Activated naive CD4-positive, alpha-beta T cell treated with anti-CD3 and anti-CD28 coated beads, Interleukin-2, amount 50 U/mL, for 72 hours (primary cell): Measurements from ENCODE around the gene FRMD5. TPM values are rescaled to one million over a fixed set of nuclear protein-coding genes. Genes with fewer than 3 reads are reported as not detected.

ENCODE experiments used
- ATAC-seq, 2 donors: fragments of 150-1000 bp; cut with Tn5 transposase; 2 replicates each; pipeline ENCODE4 v1.10.0; 2021; ENCODE audit warnings: mild to moderate bottlenecking in 2 of 2, moderate library complexity in 2 of 2
- DNase-seq, 2 donors: peaks; one replicate each; pipeline ENCODE4 v3.0.0; 2021 to 2022; ENCODE audit warnings: low spot score in 2 of 2
- H3K27ac Mint-ChIP-seq, 2 donors: one replicate each; pipeline ENCODE4 v1.8.0; 2022; ENCODE audit warnings: mild to moderate bottlenecking in 2 of 2, mixed read lengths in 2 of 2
- H3K36me3 Mint-ChIP-seq, 2 donors: one replicate each; pipeline ENCODE4 v1.8.0; 2022; ENCODE audit warnings: mixed read lengths in 2 of 2
- H3K9me3 Mint-ChIP-seq, 2 donors: one replicate each; pipeline ENCODE4 v1.8.0; 2022; ENCODE audit warnings: mixed read lengths in 2 of 2
- total RNA-seq, 2 donors: library from RNA; stranded (reverse); gene quantifications; one replicate each; pipeline ENCODE4 v1.2.3, GENCODE V29; 2022

Gene FRMD5
- total RNA-seq, 2 donors from 2014 or later = 0.93 to 2.8 TPM

GRCh38 chr15:43941555-43941954 is 253.5 kb downstream of the FRMD5 start:
- no peak overlapping the region for H3K27ac Mint-ChIP-seq
- no peaks in the 10 kb centered on the region for H3K9me3 Mint-ChIP-seq
- no peaks in the 10 kb centered on the region for H3K36me3 Mint-ChIP-seq
- ATAC-seq (no peak), DNase-seq (no peak)

- DNase-seq (no peak), ATAC-seq (no peak)
- Mint-ChIP-seq H3K27ac (no peak overlapping the region), H3K9me3 (no peaks in the 10 kb centered on the region), H3K36me3 (no peaks in the 10 kb centered on the region)
Observed at GRCh38 chr15:43941071-43941470, 254.0 kb downstream of the FRMD5 start.

GRCh38 chr15:43939070-43939469 is 256.0 kb downstream of the FRMD5 start:
- Mint-ChIP-seq H3K27ac (no peak overlapping the region), H3K9me3 (no peaks in the 10 kb centered on the region), H3K36me3 (no peaks in the 10 kb centered on the region)
- DNase-seq (peak in 1 of 2 donors; percentile 30), ATAC-seq (no peak)

- Mint-ChIP-seq H3K9me3 (no peaks in the 10 kb centered on the region), H3K27ac (no peak overlapping the region), H3K36me3 (no peaks in the 10 kb centered on the region)
- ATAC-seq = no peak
- no peak for DNase-seq
Observed at GRCh38 chr15:43934480-43934879, 260.6 kb downstream of the FRMD5 start.

- DNase-seq (no peak), ATAC-seq (no peak)
- Mint-ChIP-seq H3K9me3 (no peaks in the 10 kb centered on the region), H3K27ac (no peak overlapping the region), H3K36me3 (no peaks in the 10 kb centered on the region)
Observed at GRCh38 chr15:43932907-43933306, 262.2 kb downstream of the FRMD5 start.

GRCh38 chr15:43931790-43932435 is 263.2 kb downstream of the FRMD5 start:
- Mint-ChIP-seq H3K27ac (no peak overlapping the region), H3K9me3 (no peaks in the 10 kb centered on the region), H3K36me3 (no peaks in the 10 kb centered on the region)
- ATAC-seq (no peak), DNase-seq (no peak)

- no peaks in the 10 kb centered on the region for H3K36me3 Mint-ChIP-seq
- no peaks in the 10 kb centered on the region for H3K9me3 Mint-ChIP-seq
- DNase-seq (no peak), ATAC-seq (no peak)
- H3K27ac Mint-ChIP-seq = no peak overlapping the region
Observed at GRCh38 chr15:43931119-43931518, 264.0 kb downstream of the FRMD5 start.

GRCh38 chr15:43930556-43930955 is 264.5 kb downstream of the FRMD5 start:
- no peaks in the 10 kb centered on the region for H3K36me3 Mint-ChIP-seq
- H3K9me3 Mint-ChIP-seq = no peaks in the 10 kb centered on the region
- no peak overlapping the region for H3K27ac Mint-ChIP-seq
- DNase-seq = no peak
- no peak for ATAC-seq

GRCh38 chr15:43930079-43930478 is 265.0 kb downstream of the FRMD5 start:
- no peak overlapping the region for H3K27ac Mint-ChIP-seq
- DNase-seq (no peak), ATAC-seq (no peak)
- H3K9me3 Mint-ChIP-seq = no peaks in the 10 kb centered on the region
- no peaks in the 10 kb centered on the region for H3K36me3 Mint-ChIP-seq

- no peak overlapping the region for H3K27ac Mint-ChIP-seq
- H3K36me3 Mint-ChIP-seq = no peaks in the 10 kb centered on the region
- ATAC-seq (no peak), DNase-seq (no peak)
- no peaks in the 10 kb centered on the region for H3K9me3 Mint-ChIP-seq
Observed at GRCh38 chr15:43928152-43928551, 266.9 kb downstream of the FRMD5 start.

- DNase-seq (no peak), ATAC-seq (peak in 1 of 2 donors; percentile 53)
- Mint-ChIP-seq H3K9me3 (no peaks in the 10 kb centered on the region), H3K27ac (no peak overlapping the region), H3K36me3 (no peaks in the 10 kb centered on the region)
Observed at GRCh38 chr15:43927203-43927602, 267.9 kb downstream of the FRMD5 start.

- no peak overlapping the region for H3K27ac Mint-ChIP-seq
- no peaks in the 10 kb centered on the region for H3K9me3 Mint-ChIP-seq
- DNase-seq = no peak
- H3K36me3 Mint-ChIP-seq = no peaks in the 10 kb centered on the region
- ATAC-seq = no peak
Observed at GRCh38 chr15:43923553-43923952, 271.5 kb downstream of the FRMD5 start.

GRCh38 chr15:43922021-43922420 is 273.1 kb downstream of the FRMD5 start:
- ATAC-seq (no peak), DNase-seq (no peak)
- H3K36me3 Mint-ChIP-seq = no peaks in the 10 kb centered on the region
- no peaks in the 10 kb centered on the region for H3K9me3 Mint-ChIP-seq
- H3K27ac Mint-ChIP-seq = no peak overlapping the region

- Mint-ChIP-seq H3K27ac (no peak overlapping the region), H3K36me3 (no peaks in the 10 kb centered on the region), H3K9me3 (no peaks in the 10 kb centered on the region)
- ATAC-seq (no peak), DNase-seq (no peak)
Observed at GRCh38 chr15:43920815-43921214, 274.3 kb downstream of the FRMD5 start.

GRCh38 chr15:43920254-43920600 is 274.8 kb downstream of the FRMD5 start:
- no peak overlapping the region for H3K27ac Mint-ChIP-seq
- no peak for ATAC-seq
- no peaks in the 10 kb centered on the region for H3K36me3 Mint-ChIP-seq

GRCh38 chr15:43919540-43920253 is 275.4 kb downstream of the FRMD5 start:
- ATAC-seq = no peak
- H3K36me3 Mint-ChIP-seq = no peaks in the 10 kb centered on the region
- no peak overlapping the region for H3K27ac Mint-ChIP-seq
- H3K9me3 Mint-ChIP-seq = no peaks in the 10 kb centered on the region
- no peak for DNase-seq

More at GRCh38 chr15:43920254-43920600, 274.8 kb downstream of the FRMD5 start:
- H3K9me3 Mint-ChIP-seq = no peaks in the 10 kb centered on the region
- no peak for DNase-seq

GRCh38 chr15:43918717-43919116 is 276.4 kb downstream of the FRMD5 start:
- H3K9me3 Mint-ChIP-seq = no peaks in the 10 kb centered on the region
- ATAC-seq (no peak), DNase-seq (no peak)
- no peaks in the 10 kb centered on the region for H3K36me3 Mint-ChIP-seq
- H3K27ac Mint-ChIP-seq = no peak overlapping the region

- ATAC-seq = no peak
- Mint-ChIP-seq H3K9me3 (no peaks in the 10 kb centered on the region), H3K36me3 (no peaks in the 10 kb centered on the region), H3K27ac (peak overlapping the region in 1 of 2 donors; percentile 33)
- DNase-seq = no peak
Observed at GRCh38 chr15:43916326-43916660, 278.8 kb downstream of the FRMD5 start.
